HG03521 (cell line): ENCODE measurements around the gene ZIC4.

Source experiments
- ATAC-seq: cut with Tn5 transposase; IDR thresholded peaks from one replicate; pipeline ENCODE4 v1.9.1; 2021; ENCODE audit warnings: mild to moderate bottlenecking, moderate library complexity; ENCODE audit not compliant: unreplicated experiment

The ZIC4 gene

DNA sequence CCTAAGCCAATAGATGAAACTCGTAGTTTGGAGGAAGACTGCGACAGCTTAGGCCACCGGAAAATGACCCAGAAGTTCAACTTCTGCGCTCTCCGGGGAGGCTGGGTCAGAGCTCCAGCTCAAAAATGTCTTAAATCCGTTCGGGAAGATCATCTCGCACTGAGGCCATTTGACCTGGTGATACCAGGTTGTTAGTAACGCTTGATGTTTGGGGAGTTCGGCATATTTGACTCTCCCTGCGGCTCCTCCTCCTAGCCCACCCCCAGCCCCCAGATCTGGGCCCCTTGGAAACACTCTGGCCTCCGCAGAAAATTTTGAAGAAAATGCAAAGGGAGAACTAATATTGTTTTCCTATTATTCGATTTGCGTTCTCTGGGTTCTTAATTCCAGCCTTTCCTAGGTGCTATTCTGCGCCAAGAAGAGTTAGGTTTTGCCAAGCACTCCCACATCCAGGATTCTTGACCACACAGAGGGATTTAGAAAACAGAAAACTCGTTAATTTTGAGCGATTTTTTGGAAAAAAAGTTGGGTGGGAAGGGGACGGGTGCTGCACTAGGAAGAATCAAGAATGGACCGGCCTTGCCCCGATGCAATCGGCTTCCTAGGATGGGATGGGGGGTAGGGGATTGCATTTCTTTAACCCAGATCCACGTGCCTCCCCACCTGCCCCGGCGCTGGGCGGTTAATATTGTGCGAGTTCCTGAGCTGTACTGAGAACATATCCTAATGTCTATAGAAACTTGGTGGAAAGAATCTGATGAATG lies 50.0 kb downstream of the ZIC4 start:
- ATAC-seq: no peak

DNA sequence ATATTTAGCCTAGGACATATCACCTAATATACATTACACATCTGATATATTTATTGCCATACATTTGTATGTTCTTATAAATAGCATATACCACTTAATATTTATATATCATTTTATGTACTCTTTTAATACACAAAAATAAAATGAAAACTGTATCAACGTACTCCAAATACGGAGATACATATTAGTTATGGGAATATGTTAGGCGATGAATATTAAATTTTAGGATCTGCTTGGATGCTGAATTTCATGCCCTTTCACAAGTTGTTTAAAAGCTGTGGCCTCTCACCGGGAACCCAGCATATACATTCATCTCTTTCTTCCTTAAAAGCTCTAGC lies 50.6 kb downstream of the ZIC4 start:
- no peak for ATAC-seq

DNA sequence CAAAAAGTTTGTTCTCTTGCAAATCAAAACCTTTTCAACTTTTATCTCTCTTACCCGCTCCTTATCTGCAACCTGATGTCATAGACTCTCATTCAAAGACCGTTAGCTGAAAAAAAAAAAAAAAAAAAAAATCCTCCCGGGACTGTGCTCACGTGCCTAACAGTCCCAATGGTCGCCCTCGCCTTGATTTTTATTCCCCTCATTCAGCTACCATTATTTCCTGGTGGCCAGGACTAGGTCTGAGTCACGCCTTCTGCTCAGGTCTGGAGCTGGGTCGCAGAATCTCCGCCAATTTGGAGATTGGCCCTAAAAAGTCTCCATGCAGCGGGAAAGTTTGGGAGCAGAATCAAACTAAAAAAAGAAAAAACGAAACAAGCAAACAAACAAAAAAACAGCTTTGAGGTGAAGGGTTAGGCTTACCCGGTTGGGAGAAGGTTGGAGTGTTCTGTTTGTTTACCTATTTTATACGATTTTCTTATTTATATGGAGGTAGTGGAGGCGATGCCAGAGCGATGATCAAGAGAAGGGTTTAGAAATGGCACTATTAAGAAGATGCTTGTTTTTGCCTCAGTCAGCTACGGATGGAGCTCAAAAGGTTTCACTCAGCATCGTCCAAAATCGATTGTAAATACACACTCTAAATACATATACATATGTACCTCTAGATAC lies 51.1 kb downstream of the ZIC4 start:
- no peak for ATAC-seq

DNA sequence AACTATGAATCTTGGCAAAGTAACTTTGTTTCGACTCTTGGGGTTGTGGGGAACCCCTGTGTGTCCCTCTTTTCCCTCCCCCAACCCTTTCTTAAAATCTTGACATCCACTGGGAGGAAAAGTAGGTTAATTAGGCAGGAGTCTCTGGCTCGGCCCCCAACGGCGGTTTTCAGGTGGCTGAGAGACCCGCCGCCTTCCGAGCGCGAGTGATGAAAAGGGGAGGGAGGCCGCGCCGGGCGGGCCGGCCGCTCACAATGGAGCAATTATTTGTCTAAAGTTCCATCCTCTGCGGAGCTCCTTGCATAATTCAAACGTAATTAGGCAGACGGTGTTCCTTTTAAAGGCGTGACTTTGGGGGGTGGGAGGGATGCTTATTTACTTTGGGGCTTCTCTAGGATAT lies 51.7 kb downstream of the ZIC4 start:
- no peak for ATAC-seq

DNA sequence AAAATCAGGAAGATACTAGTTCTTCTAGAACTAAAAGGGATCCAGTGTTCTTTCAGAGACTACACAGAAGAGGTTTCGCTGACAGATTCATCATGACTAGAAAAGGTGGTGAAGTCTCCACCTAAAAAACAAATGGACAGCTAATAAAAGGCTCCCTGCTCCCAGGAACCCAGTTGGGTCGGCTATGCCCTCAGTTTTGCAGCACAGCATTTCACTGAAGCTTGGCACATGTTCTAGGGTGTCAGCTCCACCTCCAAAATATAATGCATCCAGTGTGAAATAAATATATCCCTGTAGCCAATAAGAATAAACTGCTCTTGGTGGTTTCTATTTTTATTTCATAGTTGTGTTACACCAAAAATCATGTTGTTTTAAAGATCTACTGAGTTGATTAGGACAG lies 55.0 kb downstream of the ZIC4 start:
- ATAC-seq: no peak

DNA sequence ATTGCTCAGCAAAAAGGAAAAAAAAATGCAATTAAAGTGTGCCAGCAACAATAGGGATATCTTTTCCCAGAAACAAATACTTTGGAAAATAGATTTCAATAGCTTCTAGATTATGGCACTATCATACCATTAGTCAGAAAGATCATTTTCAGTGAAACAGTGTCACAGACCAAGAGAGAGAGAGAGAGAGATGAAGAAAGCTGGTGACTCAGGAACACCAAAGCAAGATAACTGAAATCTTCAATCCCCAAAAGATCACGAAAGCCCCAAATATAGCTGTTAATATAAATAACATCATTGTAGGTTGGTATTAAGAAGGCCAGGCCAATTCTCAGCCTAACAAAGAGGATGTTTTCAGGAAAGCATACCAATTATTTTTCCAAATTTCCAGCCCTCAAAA lies 57.4 kb downstream of the ZIC4 start:
- ATAC-seq: no peak

DNA sequence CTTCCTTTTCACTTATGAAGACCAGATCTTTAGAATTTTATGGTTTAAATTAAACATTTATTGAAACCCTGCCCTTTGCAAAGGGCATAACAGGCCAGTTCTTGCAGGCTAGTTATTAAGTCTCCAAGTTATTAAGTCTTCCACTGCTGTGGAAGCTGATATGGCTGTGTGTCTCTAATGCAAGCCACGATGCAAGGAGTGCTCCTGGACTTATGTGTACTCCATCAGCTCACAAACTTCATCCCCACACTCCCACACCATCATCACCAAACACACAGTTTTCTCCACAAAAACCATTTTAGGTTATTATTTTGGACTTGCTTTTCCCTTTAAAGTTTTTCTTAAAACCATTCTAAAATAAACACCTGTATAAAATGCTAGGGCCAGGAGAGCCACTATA lies 62.4 kb downstream of the ZIC4 start:
- no peak for ATAC-seq

DNA sequence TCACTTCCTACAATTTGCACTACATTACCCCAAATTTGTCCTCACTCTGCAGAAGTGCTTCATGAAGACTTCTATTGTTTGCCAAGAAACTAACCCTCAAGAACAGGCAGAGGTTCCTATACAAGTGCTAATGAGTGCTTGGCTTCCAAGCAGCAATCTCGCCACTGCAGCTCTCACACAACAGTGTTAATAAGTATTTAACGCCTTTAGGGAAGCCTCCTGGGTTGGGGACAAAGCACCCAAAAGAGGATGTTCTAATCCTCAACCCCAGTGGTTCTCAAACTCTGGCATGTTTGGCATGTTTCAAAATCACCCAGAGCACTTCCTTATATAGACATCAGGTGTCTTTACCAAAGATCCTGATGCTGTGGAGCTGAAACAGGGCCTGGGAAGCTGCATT lies 64.6 kb downstream of the ZIC4 start:
- no peak for ATAC-seq

DNA sequence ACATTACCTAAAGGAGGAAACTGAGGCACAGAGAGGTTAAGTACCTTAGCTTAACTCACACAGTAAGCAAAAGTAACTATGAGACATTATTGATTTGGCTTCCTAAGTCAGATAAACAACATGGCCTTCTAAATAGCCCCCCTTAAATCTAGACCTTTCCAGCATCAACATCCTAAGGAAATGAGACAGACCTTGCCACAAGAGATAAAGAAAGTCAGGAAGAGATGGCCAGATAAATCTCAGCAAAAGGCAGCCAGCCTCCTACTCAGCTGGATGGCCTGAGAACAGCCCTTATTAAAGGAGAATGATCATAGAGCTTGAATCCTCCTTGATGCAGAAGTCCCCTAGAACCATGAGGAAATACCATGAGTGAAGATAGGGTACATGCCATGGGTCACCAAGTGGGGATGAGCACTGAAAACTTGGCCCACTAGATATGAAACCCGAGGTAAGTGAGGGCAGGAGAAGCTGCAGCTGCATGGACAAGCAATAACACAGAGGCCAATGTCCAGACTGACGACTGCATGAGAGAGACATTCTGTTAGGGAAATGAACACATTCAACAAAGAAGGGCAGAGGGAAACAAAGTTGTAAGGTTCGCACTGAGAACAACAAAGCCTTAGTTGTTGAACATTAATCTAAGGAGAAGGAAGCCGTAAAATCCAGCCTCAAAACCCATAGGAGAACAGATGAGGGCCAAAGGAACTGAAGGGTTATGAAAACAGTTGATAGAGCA lies 69.6 kb downstream of the ZIC4 start:
- ATAC-seq: no peak
